DMS153 (cell line): ENCODE data around the gene EPB41L2.
"Not testable (repeated sequence)": the region's sequence is repeated elsewhere in the genome, so short reads cannot be mapped to it uniquely, and the experiment has no call there.

Source experiments
- DNase-seq: peaks from one replicate; lab custom pipeline; 2025; lab: John Stamatoyannopoulos, UW

Gene EPB41L2

GRCh38 chr6:130836055-130836640 is 226.9 kb downstream of the EPB41L2 start:
- DNase-seq, result no peak

GRCh38 chr6:130834482-130835251 is 228.4 kb downstream of the EPB41L2 start:
- DNase-seq, result no peak

DNA sequence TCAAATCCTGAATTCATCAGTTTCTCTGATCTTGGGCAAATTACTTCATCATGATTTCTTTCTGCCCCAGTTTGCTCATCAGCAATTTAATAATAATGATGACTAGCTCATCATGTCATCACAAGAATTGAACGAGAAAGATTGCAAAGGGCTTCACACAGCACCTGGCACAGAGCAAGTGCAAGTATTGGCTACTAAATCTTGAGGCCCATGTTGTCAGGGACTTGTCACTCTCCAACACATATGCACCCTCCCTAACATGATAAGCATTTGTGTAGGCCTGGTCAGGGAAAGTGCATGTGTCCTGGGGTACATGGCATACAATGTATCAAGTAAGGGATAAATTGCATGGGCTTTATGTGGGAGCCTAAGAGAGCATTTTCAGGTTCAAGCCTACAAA is 229.5 kb downstream of the EPB41L2 start:
- DNase-seq, result no peak

GRCh38 chr6:130831607-130832006 is 231.4 kb downstream of the EPB41L2 start:
- no peak for DNase-seq

DNA sequence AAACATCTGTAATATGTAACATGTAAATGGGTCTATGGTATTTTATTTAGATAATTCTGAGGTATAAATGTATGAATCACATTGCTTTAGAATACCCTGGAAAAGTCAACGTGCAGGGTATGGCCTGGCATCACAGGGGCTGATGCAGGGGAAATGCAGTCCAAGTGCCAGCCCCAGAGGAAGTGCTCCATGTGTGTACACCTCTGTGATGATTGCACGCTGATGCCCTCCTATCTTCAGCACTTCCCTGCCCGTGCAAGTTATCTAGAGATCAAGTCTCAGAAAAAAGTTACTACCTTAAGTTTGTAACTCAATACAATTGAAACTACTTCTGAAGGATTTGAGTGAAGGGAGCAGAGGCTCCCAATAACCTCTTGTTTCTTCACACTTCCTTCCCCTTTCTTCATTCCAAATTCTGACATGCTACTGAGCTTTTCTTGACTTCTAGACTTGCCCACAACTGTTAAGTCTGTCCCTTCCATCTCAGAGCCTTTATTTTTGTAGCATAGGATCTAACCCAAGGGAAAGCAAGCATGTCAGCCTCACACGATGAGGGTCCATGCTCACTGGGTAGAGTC is 233.6 kb downstream of the EPB41L2 start:
- DNase-seq, result no peak

DNA sequence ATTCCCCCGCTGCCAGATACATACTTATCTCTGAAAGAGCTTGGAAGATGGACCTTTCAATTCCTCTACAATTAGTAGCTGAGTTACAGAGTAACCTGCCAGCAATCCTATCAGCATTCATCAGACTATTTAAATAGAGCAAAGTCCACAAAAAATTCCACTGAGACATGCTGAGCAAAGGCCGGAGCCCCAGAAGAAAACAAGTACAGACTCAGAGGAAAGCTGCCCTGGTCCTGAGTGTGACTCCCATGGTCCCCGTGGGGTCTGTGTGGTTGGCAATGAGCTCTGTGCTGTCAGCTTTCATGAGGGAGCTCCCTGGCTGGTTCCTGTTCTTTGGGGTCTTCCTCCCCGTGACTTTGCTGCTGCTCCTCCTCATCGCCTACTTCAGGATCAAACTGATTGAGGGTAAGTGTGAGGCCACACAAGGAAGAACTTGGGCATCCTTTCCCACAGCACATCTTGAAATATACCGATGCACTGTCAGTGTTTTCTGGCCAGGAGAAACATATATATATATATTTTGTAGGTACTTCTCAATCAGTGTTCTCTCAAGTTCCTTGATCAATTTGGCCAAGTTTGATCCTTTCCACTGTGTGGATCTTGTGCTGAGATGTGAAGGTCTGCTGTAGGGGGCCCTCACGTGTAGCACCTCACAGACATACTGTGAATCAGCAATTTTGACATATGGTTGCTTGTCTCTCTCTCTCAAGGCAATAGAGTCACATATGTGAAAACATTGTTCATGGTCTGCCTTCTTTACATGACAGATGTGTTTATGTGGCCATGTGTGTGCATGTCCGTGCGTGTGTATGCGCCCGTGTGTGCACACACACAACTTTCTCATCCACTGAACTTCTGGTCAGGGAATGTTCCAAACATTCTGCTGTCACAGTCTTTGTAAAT is 235.5 kb downstream of the EPB41L2 start, which contains the start of gene SMLR1:
TSS of gene SMLR1 (plus strand) at position 160 of the 903 bp plus-strand sequence. CDS start at position 168, 8 bp downstream.
- no peak for DNase-seq

GRCh38 chr6:130826442-130827246 is 236.4 kb downstream of the EPB41L2 start:
- DNase-seq, result no peak

DNA sequence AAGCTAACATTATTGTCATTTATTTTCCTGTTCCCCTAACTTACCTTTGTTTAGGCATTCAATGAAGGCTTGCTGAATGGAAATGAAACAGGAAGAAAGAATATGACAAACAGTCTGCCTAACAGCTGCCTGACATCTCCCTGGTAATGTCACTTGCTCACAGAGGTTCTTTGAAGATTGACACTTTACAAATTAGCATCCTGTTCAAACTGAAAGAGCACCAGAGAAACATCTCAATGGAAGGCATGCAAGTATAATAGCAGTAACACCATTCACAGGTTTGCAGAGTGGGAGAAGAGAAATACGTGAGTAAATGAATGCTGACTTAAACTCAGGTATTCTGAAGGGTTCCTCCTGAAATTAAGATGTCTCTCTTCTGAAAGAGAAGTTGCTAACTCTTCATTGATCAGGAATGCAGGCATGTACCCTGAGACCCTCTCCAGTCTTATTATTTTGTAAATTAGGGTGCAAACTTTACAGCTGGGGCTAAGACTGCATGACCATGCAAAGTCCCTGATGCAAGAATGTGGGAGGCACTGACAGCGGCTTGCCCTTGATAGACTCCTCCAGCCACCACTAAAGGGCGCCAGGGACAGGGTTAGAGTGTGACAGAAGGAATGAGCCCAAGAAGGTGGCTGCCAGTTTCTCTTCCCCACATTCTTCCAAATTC is 237.1 kb downstream of the EPB41L2 start:
- no peak for DNase-seq

DNA sequence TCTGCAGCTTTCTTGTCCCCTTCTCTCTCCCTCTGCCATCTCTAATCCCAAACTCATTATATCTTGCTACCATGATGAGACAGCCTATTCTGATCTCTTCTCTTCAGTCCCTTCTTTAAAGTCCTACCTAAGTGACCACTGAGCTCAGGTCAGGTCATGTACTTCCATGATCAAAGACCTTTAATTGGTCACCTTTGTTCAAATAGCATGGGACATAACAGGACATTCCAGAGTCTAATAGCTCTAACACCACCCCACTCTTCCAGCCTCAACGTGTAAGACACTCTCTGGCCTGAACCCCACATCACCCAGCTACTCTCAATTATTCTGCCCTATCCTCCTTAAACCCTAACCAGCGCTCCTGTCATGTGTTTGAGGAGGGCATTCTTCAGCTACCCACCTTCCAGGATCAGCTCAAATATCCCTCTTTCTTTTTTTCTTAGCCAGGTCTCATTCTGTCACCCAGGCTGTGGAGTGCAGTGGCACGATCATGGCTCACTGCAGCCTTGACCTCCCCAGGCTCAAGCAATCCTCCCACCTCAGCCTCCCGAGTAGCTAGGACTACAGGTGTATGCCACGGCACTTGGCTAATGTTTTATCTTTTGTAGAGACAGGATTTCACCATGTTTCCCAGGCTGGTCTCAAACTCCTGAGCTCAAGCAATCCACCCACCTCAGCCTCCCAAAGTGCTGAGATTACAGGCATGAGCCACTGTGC is 237.9 kb downstream of the EPB41L2 start:
- DNase-seq, result no peak

DNA sequence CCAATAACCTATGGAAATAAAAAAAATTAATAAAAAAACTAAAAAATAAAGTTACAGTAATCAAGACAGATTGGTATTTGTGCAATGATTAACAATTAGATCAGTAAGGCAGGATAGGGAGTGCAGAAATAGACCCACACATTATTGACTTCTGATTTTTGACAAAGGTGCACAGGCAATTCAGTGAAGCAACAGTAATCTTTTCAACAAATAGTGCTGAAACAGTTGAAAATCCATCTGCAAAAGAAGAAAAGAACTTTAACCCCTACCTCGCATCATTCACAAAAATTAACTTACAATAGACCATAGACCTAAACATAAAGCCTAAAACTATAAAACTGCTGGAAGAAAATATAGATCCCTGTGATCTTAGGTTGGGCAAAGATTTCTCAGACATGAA is 240.3 kb downstream of the EPB41L2 start:
- DNase-seq, result no peak

DNA sequence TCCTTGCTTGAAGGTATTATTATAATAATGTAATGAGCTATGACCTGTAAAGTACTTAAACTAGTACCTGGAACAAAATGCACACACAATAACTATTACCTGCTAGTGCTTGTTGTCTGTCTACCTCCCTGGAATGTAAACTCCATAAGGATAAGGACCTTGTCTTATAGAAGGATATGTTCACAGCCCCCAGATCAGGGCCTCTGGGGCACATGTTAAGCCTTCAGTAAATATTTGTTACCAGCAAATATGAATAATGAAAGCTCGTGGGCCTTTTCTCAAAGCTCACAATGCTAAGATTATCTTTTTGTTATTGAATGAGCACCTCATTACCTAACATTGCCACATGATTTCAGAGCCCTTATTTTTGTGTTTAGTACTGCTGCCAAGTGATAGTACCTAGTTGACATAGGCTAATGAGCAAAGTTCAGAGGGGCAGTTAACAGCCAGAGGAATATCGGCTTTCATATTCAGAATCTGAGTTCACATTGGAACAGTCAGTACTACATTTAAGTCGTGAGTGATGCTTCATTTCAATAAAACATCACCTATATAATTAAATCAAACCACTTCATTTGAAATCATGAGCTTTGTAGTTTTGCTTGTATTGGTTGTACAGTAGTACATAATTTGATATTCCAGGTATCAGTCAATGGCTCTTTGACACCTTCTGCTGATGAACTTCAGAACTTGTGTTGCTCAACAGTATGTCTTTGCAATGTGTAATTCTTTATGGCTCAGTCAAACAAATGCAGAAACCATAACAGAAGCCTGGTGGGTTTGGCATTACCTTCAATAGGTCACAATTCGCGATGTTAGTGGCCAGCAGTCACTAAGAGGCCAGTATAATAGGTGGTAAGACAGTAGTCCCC is 247.6 kb downstream of the EPB41L2 start:
- no peak for DNase-seq

GRCh38 chr6:130814506-130814905 is 248.5 kb downstream of the EPB41L2 start:
- DNase-seq, result no peak

DNA sequence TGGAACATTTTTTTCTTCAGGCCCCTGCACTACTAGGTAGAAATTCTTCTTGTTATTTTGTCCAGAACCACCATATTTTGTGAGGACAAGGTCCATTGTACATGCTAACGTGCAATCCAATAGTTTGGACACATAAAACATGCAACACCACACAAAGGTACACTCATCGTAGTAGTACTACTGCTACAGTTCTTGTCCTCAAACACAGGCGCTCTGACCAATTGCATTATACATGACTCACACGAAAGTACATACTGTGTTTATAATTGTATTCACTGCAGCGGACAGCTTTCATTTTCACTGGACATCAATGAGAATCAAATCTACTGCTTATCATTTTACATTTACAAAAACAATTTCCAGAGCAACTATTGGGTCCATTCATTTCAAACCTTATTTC is 251.1 kb downstream of the EPB41L2 start:
- DNase-seq, result no peak

- no peak for DNase-seq
These were observed 252.6 kb downstream of the EPB41L2 start for GRCh38 chr6:130810307-130811030.

GRCh38 chr6:130801368-130801767 is 261.7 kb downstream of the EPB41L2 start:
- not testable (repeated sequence) for DNase-seq

DNA sequence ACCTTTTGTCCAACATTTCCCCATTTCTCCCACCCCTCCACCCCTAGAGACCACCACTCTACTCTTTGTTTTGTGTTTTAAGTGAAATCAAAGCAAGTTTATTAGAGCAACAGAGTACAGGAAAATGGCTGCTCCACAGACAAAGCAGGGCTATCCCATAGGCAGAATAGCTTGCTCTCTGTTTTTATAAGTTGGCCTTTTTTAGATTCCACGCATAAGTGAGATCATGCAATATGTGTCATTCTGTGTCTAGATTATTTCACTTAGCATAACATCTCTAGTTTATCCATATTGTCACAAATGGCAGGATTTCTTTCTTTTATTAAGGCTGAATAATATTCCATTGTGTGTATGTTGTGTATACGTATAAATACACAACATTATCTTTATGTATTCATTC is 266.0 kb downstream of the EPB41L2 start:
- no peak for DNase-seq

GRCh38 chr6:130796313-130796905 is 266.6 kb downstream of the EPB41L2 start:
- no peak for DNase-seq

DNA sequence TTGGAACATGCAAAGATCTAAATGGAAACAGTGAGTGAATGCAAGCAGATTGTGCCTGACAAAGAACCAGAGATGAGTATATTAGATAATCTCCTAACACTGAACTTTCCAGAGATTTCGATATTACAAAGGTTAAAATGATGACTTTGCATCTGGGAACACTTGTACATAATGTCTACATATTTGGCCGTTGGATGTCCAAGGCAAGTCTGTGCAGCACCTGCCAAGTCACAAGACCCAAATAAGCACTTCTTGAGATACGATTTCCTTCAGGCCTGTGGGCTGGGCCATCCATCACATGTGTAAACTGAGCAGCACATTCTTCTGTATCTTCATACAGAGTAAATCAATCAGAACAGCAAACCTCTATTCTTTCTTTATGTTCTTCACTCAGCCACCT is 268.3 kb downstream of the EPB41L2 start:
- DNase-seq, result no peak
